GM13977 (cell line): ENCODE data around the gene DSTYK.
"Not testable (repeated sequence)": the region's sequence is repeated elsewhere in the genome, so short reads cannot be mapped to it uniquely, and the experiment has no call there.

Experiments
- DNase-seq: peaks from one replicate; pipeline ENCODE4 v3.0.0; 2012; ENCODE audit warnings: low spot score
- CTCF ChIP-seq: IDR thresholded peaks from 2 replicates; pipeline ENCODE4 v1.5.1; 2012; ENCODE audit warnings: mild to moderate bottlenecking, control low read depth; ENCODE audit not compliant: insufficient read depth; ENCODE audit errors: extremely low read depth, missing control alignments
- in situ Hi-C: fragments of 300-500 bp; cut with MboI; formaldehyde crosslinking; loops from one replicate; pipeline ENCODE4 v1.12.0; 2022; ENCODE audit warnings: low sequenced_read_pairs, low pct_unique_long_range_greater_than_20kb, mixed read lengths, inconsistent platforms; ENCODE audit not compliant: unreplicated experiment

The DSTYK gene

GRCh38 chr1:205189131-205189530 lies 22.4 kb downstream of the DSTYK start:
- DNase-seq, result no peak
- no peak for TF ChIP-seq CTCF
- in situ Hi-C loops, result no loop called here

- no peak for DNase-seq
- no peak for TF ChIP-seq CTCF
- in situ Hi-C loops, result no loop called here
These were observed 22.9 kb downstream of the DSTYK start for GRCh38 chr1:205188596-205188995.

GRCh38 chr1:205188098-205188497 lies 23.4 kb downstream of the DSTYK start:
- DNase-seq, result no peak
- no peak for TF ChIP-seq CTCF
- in situ Hi-C loops, result no loop called here

GRCh38 chr1:205187420-205187819 lies 24.1 kb downstream of the DSTYK start:
- no peak for TF ChIP-seq CTCF
- no peak for DNase-seq
- in situ Hi-C loops, result no loop called here

- no peak for DNase-seq
- TF ChIP-seq CTCF, result no peak
- in situ Hi-C loops, result no loop called here
These were observed 25.3 kb downstream of the DSTYK start for GRCh38 chr1:205186191-205186590.

- no peak for DNase-seq
- in situ Hi-C loops, result no loop called here
- TF ChIP-seq CTCF, result no peak
These were observed 27.7 kb downstream of the DSTYK start for GRCh38 chr1:205183676-205184335.

GRCh38 chr1:205182930-205183329 lies 28.6 kb downstream of the DSTYK start:
- TF ChIP-seq CTCF, result no peak
- in situ Hi-C loops, result no loop called here
- no peak for DNase-seq

- in situ Hi-C loops, DNase-seq: not testable (repeated sequence)
These were observed 31.2 kb downstream of the DSTYK start for GRCh38 chr1:205180331-205180730.
